GM21723 (cell line): ENCODE data around the gene PRDX5.

Experiments used
- ATAC-seq: cut with Tn5 transposase; IDR thresholded peaks from one replicate; pipeline ENCODE4 v1.9.1; 2021; ENCODE audit warnings: mild to moderate bottlenecking, moderate library complexity; ENCODE audit not compliant: unreplicated experiment

The PRDX5 gene

DNA sequence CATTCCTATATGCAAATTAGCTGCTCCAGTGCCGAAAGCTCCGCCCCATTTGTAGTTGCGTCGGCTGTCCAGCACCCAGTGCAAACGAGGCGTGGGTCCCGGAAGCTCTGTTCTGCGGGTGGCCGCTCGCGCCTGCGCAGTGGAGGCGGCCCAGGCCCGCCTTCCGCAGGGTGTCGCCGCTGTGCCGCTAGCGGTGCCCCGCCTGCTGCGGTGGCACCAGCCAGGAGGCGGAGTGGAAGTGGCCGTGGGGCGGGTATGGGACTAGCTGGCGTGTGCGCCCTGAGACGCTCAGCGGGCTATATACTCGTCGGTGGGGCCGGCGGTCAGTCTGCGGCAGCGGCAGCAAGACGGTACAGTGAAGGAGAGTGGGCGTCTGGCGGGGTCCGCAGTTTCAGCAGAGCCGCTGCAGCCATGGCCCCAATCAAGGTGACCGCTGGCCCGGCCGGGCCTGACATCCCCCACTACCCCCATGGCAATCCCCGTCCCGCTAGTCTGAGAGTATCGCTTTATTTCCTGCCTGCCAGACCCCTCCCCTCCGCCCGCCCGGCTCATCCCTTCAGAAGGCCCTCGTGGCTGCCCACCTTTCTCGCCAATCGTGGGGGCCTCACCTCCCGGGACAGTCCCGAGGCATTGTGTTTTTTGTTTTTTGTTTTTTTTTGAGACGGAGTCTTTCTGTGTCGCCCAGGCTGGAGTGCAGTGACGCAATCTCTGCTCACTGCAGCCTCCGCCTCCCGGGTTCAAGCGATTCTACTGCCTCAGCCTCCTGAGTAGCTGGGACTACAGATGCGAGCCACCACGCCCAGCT is at the start of gene PRDX5:
PRDX5 (plus strand) TSS at position 161 of the 805 bp plus-strand sequence; CDS start at position 256, 95 bp downstream.
- ATAC-seq: peak; percentile 65

DNA sequence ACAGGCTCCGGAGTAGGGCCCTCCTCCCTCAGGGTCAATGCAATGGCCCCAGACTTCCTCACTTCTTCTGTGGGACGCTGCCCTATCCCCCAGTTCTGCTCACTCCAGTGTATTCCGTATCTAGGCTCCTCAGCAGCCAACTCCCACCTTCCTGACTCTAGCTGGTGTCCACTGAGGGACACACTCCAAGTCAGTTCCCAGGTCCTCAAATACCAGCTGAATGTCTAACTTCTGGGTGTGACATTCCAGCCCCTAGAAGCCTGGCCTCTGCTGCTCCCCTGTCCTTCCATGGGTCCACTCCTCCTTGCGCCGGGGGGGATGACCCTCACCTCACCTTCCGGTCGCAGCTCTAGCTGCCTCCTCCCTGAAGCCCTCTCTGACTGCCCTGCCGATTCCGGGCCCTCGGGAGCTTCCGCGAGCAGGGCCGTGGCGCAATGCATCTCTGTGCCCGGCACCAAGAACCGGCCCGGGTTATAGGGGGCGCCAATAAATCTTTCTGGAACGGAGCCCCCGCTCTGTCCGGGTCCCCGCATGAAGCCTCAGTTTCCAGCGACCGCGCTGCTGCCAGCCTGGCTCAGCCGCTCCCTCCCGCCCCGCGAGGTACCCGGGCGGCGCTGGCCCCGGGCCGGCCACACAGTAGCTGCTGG is 48.9 kb upstream of the PRDX5 start:
- ATAC-seq: peak; percentile 14

DNA sequence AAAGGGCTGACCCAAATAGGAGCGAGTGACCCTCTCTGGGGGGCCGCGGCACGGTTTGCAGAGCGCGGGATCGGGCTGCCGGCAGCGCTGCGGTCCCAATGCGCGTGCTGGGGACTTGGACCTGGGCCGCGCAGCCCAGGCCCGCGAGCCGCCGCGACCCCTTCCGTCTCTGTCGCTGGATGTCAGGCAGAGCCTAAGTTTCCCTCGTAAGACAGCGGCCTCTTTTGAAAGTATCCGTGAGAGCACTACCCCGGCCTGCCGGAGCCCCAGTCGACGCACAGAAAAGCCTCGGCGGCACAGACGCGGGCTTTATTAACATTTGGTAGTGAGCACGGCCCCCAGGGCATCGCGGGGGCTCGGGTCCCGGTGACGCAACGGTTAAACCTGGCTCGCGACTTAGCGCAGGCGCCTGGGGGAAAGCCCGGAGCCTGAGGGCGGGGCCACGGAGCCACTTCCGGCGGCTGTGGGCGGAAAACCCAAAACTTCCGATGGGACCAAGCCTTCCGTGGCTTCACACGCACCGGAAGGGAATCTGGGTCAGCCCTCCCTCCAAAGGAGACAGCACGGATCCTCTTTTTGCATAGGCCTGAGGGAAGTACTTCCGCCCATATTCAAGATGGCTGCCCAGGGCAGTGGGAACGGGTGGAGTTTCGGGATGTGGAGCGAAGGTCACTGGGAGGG is 48.2 kb upstream of the PRDX5 start:
- ATAC-seq: peak; percentile 70

DNA sequence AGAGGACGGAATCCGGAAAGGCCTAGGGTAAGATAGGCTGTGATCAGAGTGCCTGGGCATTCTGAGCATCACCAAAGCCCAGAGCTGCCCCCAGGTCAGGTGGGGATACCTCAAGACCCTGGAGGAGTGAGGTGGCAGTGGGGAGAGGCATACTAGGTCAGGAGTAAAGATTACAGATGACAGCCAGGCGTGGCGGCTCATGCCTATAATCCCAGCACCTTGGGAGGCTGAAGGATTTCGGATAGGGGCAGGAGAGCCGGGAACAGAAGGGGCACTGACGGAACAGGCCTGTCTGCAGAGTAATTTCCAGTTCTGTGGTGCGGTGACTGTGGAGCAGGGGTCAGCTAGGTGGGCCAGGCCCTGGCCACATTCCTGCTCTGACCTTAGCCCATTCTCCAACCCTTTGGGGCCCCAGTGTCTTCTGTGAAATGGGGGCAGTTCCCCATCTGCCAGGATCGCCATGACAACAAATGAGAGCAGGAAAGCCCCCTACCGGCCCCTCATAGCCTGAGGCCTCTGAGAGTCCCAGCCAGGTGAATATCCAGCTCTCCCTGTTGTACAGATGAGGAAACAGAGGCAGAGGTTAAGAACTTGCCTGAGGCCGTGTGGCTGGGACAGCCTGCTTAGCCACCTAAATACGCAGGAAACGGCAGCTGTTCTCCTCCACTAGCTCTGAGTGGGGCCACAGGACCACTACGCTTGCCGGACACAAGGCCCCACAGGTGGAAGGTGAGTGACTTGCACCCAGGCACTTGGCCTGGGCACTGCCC is 42.7 kb upstream of the PRDX5 start:
- ATAC-seq: no peak

DNA sequence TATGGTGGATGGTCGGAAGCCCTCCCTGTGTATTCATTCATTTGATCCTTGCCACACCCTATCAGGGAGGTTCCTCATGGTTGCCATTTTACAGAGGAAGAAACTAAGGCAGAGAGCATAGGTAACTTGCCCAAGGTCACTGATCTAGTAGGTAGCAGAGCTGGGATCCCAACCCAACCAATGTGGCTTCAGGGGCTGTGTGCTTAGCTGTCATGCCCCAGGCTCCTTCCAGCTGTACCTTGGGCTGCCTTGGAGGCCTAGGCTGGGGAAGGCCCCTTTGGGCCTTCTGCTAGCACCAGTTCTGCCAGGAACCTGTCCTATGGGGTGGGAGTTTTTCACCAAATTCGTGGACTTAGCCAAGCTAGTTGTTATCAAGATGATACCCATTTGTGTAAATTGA is 42.1 kb upstream of the PRDX5 start:
- no peak for ATAC-seq

DNA sequence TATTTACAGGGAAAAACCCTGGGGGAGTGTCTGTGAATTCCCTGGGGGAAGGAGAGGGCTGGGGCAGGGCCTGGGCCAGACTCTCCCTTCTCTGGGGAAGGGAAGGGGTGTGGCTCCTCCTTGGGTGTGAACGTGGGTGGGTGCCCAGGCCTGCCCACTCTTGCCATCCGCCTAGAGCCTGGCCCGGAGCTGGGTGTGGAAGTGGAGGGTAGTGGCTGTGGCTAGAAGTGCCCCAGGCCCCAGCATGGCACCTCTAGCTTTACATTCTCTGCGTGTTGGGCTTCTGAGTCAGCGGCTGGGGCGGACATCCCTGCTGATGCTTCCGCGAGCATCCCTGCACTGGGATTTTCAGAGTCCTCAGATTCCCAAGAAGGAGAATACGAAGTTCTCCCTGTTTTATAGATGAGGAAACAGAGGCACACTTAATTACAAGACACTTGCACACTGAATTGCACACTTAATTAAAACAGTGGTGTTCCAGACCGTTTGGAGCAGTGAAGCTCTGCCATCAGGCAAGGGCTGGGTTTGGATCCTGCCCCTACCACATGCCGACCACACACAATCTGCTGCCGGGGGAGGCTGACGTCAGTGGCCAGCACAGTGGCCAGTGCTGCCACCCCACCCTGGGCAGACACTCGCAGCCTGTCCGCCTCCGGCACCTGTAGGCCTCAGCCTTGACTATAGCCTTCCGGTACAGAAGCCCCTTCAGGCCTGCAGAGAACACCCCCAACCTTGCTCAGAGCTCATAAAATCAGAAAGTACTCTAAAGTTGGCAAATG is 41.1 kb upstream of the PRDX5 start:
- ATAC-seq: no peak

DNA sequence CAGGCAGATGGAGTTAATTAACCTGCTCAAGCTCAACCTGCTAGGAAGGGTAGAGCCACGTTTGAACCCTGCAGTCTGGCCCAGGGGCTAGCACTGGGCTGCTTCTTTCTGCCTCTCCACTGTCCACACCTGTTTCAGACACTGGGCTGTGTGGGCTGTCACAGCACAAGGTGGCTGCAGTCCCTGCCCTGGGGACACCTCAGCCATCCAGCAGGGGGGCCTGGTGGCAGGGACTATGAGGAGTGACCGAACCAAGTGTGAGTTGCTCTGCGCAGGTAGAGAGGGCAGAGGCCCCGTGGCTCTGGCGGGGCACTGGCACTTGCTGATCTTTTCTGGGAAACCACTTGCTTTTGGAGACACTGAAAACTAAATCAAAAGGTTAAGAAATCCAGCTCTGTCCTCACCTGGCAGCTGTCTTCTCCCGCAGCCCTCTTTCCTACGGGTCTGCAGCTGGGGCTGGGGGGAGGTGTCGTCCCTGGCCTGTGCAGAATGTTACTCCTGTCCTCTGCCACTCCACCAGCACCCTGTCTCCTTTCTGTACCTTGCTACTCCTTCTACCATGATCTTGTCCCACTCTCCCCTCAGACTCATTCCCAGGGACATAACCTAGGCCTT is 39.2 kb upstream of the PRDX5 start:
- no peak for ATAC-seq

DNA sequence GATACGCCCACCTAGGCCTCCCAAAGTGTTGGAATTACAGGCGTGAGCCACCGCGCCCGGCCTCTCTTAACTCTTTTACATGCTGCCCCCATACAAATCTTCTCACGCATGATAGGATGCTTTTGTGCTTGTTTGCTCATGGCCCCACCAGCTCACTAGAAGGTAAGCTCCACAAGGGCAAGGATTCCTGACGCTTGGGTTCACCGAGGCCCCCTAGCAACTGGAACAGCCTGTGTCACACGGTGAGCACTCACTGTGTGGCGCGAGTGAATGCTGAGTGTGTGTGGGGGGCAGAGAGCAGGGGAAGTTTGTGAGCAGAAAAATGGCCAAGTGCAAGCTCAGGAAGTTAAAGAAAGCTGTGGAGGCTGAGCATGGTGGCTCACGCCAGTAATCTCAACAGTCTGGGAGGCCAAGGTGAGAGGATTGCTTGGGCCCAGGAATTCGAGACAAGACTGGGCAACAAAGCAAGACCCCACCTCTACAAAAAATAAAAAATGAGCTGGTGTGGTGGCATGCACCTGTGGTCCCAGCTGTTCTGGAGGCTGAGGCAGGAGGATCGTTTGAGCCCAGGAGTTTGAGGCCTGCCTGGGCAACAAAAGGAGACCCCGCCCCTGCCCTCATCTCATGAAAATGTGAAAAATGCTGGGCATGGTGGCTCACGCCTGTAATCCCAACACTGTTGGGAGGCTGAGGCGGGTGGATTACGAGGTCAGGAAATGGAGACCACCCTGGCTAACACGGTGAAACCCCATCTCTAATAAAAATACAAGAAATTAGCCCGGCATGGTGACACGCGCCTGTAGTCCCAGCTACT is 35.8 kb upstream of the PRDX5 start:
- no peak for ATAC-seq

DNA sequence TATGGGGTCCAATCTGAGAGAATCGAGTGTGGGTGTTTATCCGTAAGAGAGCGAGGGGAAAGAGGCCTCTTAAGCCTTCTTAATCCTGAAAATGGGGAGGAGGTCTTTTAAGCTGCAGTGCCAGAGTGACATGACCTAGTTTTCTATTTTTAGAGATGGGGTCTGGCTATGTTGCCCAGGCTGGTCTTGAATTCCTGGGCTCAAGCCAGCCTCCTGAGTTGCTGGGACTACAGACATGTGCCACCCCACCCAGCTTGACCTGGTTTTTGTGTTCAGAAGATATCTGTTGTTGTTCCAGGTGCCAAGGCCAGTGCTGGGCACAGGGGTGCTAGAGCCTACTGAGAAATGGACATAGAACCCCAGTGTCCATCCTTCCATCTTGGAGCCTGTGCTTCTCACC is 34.8 kb upstream of the PRDX5 start:
- ATAC-seq: no peak

DNA sequence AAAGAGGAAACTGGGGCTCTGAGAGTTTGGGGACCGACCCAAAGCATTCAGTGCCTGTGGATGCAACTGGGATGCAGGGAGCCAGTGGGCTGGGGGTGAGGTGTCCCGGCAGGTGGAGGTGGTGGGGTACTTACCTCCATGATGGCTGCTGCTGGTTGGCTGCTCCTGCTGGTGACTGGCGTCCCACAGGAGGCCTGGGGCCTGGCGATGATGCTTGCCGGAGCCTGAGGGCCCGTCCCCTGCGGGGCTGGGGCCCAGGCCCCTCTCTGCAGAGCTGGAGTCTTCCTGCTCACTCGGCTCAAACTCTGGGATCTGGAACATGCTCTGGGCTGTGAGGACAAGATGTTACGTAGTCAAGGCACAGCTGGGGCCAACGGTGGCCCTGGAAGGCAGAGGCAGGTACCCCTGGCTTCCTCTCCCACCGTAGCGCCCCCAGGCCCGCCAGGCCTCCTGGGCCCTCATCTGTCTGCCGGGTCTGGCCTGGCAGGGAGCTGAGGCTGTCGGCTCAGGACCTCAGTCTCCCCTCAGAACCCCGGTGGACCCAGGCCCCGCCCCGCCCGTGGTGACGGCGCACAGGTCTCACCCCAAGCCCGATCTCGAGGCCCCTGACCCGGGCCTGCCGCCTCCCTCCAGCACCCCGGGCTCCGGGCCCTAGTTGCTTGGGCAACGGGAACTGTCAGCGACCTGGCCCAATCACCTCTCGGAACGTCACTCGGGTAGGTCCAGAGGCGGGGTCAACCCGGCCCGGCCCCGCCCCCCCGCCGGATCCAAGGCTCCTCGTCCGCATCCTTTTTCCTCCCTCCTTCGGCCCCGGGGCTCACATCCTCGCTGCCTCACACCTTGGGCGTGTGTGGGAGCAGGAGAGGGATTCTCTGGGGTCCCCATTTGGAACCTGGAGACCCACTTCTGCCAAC is 33.6 kb upstream of the PRDX5 start, which contains the start of gene BAD:
BAD (minus strand) TSS at position 618 of the 914 bp plus-strand sequence; CDS start at position 321, 297 bp downstream.
- peak; percentile 72 for ATAC-seq

DNA sequence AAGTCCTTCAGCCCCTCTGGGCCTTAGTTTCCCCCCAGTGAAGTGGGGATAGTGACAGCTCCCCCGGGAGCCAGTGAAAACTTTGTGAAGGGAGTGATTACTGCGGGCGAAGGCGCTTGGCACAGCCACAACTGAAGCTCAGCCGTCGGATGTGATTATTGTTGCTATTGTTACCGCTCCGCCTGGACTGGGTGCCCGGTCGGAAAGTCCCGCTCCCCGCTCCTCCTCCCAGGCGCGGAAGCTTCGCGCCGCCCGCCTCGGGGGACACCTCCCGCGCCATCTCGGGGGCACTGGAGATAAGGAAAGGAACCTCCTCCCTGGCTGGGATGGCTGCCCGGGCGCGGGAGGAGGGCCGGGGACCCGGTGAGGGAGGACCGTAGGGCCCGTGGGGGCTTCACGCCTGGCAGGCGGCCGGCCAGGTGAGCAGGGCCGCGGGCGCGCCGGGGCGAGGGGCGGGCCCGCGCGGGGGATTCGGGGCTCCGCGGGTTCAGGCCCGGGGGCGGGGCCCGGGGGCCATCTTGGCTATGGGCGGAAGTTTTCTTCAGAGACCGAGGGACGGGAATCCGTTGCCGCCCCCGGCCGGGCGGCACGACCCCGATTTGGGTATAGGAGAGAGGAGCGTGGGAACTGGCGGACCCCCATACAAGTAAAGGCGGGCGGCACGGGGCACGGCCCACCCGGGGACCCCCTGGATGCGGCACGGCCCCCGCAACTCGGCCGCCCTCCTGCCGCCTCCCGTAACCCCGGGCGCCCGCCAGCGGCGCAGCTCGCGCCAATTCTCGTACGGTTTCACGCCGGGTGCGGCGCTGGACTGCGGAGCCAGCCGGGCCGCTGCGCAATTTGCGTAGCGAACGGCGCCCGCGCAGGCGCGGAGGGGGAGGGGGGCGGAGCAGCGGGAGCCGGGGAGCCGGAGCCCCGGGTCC is 32.7 kb upstream of the PRDX5 start, which contains the start of gene GPR137:
GPR137 (plus strand) TSS at position 887 of the 923 bp plus-strand sequence. CDS start 677 bp downstream, outside the sequence.
- peak; percentile 65 for ATAC-seq

DNA sequence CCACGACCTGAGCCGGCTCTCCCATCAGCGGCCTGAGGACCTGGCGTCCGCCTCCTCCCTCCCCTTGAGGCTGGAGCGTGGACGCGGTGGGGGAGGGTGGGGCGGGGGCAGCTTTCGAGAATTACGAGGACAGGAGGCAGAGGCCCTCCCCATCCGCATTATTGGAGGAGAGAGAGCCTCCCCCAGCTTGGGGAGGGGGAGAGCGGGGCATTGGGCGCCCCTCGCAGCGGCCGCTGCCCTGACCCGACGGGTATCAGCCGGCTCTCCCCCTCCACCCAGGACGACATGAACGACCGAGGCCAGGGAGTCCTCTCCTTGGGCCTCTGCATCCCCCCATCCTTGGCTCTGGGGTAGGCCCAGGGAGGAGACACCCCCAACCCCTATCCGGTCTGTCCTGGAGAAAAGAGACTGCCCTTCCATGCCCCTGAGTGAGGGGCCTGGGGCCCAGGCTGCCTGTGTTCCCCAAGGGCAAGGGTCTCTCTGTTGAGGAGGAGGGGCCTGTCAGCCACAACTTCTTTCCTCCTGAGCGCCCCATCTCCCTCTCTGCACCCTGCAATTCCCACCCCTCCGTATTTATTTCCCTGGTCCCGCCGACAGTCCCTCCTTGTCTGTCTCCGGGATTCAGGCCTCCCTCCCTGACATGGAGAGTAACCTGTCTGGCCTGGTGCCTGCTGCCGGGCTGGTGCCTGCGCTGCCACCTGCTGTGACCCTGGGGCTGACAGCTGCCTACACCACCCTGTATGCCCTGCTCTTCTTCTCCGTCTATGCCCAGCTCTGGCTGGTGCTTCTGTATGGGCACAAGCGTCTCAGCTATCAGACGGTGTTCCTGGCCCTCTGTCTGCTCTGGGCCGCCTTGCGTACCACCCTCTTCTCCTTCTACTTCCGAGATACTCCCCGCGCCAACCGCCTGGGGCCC is 31.8 kb upstream of the PRDX5 start:
- no peak for ATAC-seq

DNA sequence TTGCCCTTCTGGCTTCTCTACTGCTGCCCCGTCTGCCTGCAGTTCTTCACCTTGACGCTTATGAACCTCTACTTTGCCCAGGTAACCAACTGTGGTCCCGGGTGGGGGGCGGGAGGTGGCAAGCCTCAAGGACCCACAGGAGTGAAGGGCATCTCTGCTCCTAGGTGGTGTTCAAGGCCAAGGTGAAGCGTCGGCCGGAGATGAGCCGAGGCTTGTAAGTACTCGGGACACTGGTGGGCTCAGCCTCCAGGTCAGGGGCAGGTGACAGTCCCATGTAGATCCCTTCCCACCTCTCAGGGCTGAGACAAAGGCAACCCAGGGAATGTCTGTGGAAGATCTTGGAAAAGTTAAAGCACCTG is 31.1 kb upstream of the PRDX5 start:
- ATAC-seq: no peak

DNA sequence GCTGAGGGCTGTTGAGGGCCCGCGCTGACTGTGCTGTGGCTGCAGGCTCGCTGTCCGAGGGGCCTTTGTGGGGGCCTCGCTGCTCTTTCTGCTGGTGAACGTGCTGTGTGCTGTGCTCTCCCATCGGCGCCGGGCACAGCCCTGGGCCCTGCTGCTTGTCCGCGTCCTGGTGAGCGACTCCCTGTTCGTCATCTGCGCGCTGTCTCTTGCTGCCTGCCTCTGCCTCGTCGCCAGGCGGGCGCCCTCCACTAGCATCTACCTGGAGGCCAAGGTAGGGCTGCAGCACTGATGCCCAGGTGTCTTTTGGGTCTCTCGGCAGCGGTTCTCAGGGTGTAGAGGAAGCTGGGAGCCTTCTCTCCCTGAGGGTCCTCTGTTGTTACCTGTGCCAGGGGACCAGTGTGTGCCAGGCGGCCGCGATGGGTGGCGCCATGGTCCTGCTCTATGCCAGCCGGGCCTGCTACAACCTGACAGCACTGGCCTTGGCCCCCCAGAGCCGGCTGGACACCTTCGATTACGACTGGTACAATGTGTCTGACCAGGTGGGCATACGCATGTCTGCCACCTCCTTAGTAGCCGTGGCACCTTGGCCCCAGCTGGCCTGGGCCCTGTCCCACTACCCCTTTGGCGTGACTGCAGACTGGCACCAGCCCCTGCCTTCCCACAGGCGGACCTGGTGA is 30.1 kb upstream of the PRDX5 start:
- no peak for ATAC-seq

DNA sequence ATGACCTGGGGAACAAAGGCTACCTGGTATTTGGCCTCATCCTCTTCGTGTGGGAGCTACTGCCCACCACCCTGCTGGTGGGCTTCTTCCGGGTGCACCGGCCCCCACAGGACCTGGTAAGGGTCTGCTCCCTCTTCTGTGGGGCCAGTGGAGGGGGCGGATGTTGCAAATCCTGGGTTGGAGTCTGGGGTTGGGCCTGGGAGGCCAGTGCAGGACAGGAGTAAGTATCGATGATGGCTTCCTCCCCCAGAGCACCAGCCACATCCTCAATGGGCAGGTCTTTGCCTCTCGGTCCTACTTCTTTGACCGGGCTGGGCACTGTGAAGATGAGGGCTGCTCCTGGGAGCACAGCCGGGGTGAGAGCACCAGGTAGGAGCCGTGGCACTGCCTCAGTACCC is 29.6 kb upstream of the PRDX5 start:
- no peak for ATAC-seq
